Upper lobe of left lung (tissue), 4 donors: ENCODE data around the gene VCAM1.

Experiments
- CTCF ChIP-seq, 6 experiments: fragments of 450-650 bp in 4 of 6; fragments of 200-600 bp in 2 of 6; sonication (generic) in 2 of 6; IDR thresholded peaks; one replicate each; pipeline ENCODE4 v1.5.1; 2016 to 2019; ENCODE audit warnings: antibody characterized with exemption in 6 of 6
- POLR2A ChIP-seq, 4 donors: fragments of 450-650 bp; IDR thresholded peaks; one replicate each; pipeline ENCODE4 v1.5.1; 2016 to 2017; ENCODE audit warnings: antibody characterized with exemption in 4 of 4, mild to moderate bottlenecking in 2 of 4
- POLR2AphosphoS5 ChIP-seq, 2 donors: sonication (generic); formaldehyde crosslinking; IDR thresholded peaks; one replicate each; pipeline ENCODE4 v1.5.1; 2017; ENCODE audit warnings: antibody characterized with exemption in 2 of 2

GRCh38 chr1:100671601-100672000 is 47.9 kb upstream of the VCAM1 start:
- TF ChIP-seq CTCF (IDR thresholded peaks at IDR 0.05) (no peak), POLR2AphosphoS5 (IDR thresholded peaks at IDR 0.05) (no peak), POLR2A (IDR thresholded peaks at IDR 0.05) (no peak)
